Activated CD8-positive, alpha-beta memory T cell treated with anti-CD3 and anti-CD28 coated beads for 1 hour (primary cell): ENCODE data around the gene RBM4.
"Not testable (repeated sequence)": the region's sequence is repeated elsewhere in the genome, so short reads cannot be mapped to it uniquely, and the experiment has no call there.

Experiments used
- DNase-seq, 2 donors: peaks; one replicate each; pipeline ENCODE4 v3.0.0-alpha.2; 2020; ENCODE audit warnings: low read depth in 1 of 2; ENCODE audit errors: extremely low read depth in 1 of 2

RBM4 gene

GRCh38 chr11:66616379-66617154, 21.9 kb upstream of the RBM4 start, which contains the start of gene RBM14:
RBM14 (plus strand) TSS chr11:66616630; CDS start chr11:66616721, 91 bp downstream.
- DNase-seq = peak; percentile 94

DNA sequence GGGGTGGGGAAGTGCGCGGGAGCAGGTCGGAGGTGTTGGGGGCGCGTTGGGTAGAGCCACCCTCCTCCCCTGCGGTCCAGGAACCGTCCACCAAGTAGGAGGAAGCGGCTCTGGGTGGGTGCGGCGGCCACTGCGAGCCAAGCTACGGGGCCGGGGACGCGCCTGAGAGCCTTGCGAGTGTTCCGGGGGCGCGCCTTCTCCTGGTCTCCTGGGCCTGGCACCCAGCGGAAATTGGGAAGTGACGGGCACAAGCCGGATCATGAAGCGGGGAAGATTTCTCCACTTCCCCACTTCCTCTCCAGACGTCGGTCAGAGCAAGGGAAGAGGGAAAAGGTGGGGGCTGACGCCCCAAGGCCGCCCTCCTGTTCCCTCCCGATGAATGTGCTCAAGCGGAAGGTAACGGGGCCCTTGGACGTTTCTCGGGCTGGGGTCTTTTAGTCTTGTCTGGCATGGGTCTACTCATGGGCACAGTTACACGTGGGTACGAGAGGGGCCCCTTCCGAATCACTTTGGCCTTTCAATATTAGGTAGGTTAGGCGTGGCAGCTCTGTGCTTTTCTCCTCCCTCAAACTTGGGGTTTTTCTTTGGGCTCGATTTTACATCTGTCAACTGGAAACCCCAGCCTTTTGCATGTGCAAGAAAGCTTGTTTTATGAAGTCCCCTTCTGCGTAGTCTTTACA, 21.2 kb upstream of the RBM4 start:
- no peak for DNase-seq

DNA sequence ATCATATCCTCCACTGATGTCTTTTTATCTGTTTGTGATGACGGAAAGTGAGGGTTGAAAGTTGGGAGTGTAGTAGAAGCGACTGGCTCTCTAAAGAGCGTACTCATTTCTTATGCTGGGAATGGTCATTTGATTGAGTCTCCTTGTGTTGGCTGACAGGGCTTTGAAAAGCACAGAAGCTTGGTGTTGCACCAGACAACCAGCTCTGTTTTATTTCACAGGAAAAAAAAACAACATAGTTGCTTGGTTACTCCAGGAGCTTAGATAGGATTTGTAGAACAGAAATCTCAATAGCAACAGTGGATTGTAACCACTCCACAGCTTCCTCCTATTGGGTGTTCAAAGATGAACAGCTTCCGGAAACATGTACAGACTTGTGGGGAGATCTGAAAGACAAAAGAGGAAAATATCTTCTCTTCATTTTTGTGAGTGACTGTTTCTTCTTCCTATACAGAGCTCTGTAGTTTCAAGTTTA, 19.4 kb upstream of the RBM4 start:
- DNase-seq = no peak

DNA sequence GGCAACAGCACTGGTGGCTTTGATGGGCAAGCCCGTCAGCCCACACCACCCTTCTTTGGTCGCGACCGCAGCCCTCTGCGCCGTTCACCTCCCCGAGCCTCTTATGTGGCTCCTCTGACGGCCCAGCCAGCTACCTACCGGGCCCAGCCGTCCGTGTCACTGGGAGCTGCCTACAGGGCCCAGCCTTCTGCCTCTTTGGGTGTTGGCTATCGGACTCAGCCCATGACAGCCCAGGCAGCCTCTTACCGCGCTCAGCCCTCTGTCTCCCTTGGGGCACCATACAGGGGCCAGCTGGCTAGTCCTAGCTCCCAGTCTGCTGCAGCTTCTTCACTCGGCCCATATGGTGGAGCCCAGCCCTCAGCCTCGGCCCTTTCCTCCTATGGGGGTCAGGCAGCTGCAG, 14.1 kb upstream of the RBM4 start:
- DNase-seq = no peak

DNA sequence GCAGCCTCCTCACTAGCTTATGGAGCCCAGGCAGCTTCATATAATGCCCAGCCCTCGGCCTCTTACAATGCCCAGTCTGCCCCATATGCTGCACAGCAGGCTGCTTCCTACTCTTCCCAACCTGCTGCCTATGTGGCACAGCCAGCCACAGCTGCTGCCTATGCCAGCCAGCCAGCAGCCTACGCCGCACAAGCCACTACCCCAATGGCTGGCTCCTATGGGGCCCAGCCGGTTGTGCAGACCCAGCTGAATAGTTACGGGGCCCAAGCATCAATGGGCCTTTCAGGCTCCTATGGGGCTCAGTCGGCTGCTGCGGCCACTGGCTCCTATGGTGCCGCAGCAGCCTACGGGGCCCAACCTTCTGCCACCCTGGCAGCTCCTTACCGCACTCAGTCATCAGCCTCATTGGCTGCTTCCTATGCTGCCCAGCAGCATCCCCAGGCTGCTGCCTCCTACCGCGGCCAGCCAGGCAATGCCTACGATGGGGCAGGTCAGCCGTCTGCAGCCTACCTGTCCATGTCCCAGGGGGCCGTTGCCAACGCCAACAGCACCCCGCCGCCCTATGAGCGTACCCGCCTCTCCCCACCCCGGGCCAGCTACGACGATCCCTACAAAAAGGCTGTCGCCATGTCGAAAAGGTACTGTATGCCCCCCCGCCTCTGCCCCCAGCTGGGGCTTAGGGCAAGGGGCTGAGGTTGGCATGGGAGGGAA, 13.3 kb upstream of the RBM4 start:
- DNase-seq = no peak

DNA sequence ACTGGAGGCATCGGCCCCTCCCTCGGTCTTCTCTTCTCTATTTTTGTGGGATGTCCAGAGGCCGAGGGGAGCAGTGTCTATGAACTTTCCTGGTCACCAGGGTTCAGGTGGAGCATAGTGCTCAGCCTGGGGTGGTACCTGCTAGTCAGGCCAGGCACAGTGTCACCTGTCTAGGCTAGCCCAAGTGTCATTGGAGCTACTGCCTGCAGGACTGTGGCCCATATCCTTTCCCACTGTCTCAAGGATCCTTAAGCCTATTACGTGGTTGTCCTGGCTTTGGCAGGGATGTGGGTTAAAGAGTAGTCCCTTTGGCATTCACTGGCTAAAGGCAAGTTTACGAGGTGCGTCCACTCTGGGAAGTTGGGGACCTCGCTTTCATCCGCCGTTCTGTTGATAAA, 12.8 kb upstream of the RBM4 start:
- DNase-seq = no peak

DNA sequence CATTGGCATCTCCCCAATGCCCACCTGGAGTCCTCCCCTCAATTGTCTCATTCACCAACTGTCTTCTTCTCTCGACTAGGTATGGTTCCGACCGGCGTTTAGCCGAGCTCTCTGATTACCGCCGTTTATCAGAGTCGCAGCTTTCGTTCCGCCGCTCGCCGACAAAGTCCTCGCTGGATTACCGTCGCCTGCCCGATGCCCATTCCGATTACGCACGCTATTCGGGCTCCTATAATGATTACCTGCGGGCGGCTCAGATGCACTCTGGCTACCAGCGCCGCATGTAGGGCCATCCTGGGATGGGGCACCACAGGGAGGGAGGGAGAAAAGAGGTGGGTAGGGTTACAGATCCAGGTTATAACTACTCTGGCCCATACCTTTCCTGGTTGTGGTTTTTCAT, 12.1 kb upstream of the RBM4 start:
- DNase-seq = no peak

- DNase-seq = no peak
Observed at GRCh38 chr11:66626926-66627325, 11.6 kb upstream of the RBM4 start.

- DNase-seq = no peak
Observed at GRCh38 chr11:66628061-66628603, 10.4 kb upstream of the RBM4 start.

DNA sequence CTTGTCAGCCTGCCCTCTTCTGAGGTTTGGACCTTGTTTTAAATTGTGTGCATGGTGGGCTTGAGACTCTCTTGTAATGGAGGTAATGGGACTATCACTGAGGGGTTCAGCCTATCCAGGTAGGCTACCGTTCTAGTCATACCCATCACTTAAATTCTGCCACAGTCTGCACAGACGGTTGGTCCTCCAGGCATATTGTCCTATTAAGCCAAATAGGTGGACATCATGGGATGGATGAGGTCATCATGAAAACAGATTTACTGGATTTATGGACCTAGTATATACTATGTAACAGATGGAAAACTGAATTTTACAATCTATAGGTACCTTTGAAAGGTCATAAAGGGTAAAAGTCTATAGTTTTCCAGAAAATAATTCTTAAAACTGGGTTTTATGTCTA, 9.1 kb upstream of the RBM4 start:
- DNase-seq = no peak

GRCh38 chr11:66631883-66632282, 6.6 kb upstream of the RBM4 start:
- DNase-seq = no peak

- no peak for DNase-seq
Observed at GRCh38 chr11:66632952-66633351, 5.6 kb upstream of the RBM4 start.

- no peak for DNase-seq
Observed at GRCh38 chr11:66636411-66636810, 2.1 kb upstream of the RBM4 start.

DNA sequence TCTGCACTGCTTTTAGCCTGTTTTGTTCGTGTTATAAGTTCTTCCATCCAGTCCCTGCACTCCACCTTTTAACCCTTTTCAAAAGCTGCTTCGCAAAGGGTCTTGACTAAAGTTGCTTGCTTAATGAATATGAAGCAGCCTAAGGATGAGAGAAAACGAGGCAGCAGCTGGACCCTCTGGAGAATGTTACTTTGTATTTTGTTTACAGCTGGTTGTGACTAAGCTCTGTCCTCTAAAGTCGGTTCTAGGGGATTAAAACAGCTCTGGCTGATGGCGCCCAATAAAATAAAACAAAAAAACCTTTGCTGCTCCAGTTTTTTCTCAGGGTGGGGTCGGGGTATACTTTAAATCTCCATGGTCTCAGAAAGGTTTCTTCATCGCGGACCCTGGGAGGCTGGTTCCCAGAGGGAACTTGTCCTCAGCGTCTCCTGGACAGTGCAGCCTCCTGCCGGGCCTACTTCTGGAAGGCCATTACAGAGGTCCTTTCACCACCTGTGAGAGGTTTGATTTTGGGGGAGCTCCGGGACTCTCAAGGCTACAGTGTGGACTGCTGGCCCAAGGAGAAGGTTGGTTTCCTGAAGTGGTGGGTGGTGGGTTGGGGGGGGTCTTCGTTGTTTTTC, 836 bp upstream of the RBM4 start:
- no peak for DNase-seq

GRCh38 chr11:66639066-66639813, 737 bp downstream of the RBM4 start:
- peak in 1 of 2 donors; percentile 15 for DNase-seq

DNA sequence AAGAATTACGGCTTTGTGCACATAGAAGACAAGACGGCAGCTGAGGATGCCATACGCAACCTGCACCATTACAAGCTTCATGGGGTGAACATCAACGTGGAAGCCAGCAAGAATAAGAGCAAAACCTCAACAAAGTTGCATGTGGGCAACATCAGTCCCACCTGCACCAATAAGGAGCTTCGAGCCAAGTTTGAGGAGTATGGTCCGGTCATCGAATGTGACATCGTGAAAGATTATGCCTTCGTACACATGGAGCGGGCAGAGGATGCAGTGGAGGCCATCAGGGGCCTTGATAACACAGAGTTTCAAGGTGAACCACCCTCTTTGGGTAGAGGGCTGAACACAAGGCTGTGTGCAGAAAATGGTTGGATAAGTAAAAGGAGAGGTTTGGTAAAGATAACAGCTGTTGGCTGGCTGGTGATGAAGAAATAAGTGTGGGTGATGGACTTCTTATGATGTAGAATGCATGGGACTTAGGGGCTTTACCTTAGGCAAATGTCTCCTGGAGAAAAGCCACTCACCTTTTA, 1.4 kb downstream of the RBM4 start:
- not testable (repeated sequence) for DNase-seq

DNA sequence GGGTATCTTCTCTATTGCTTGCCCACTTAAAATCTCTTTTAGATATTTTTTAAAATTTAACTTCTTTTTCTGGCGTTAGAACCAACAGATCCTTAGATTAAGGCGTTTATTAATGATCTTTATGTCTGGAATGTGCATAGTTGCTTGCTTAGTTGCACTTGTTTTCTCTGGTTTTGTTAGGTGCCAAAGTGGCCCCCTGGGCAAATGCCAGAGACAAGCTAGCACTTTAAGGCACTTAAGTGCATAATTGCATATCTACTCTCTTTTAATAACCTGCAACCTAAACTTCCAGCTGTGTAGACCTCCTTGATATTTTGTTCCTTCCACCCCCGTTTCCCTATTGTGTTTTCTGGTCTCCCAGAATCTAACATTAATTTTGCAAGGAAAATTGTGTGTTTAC, 3.3 kb downstream of the RBM4 start:
- no peak for DNase-seq

- no peak for DNase-seq
Observed at GRCh38 chr11:66643745-66644437, 5.4 kb downstream of the RBM4 start.

DNA sequence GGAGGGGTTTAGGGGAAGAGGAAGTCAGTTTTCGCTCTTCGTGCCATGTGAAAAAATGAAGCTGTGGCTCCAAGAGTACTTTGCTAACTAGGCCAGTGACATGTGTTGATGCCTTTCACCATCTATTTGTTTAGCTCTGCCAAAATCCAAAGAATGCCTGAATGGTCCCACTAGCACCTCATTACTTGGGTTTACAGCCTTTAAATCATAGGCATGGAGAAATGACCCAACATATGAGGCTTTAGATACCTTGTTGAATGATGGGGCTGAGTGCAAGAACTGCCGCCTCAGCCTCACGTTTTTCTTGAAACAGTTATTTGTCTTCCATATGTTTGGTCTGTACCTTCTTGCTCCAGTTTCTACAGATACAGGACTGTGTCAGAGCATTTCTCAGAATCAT, 8.3 kb downstream of the RBM4 start:
- DNase-seq = no peak
